D341Med (cell line): ENCODE measurements around the gene PPP1R27.
A peak's percentile ranks its signal among the peaks of the same experiment; 100 is the strongest.

Source experiments
- DNase-seq: peaks from one replicate; pipeline ENCODE4 v3.0.0; 2012; ENCODE audit warnings: low spot score

The PPP1R27 gene, protein sequence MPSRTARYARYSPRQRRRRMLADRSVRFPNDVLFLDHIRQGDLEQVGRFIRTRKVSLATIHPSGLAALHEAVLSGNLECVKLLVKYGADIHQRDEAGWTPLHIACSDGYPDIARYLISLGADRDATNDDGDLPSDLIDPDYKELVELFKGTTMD

DNA sequence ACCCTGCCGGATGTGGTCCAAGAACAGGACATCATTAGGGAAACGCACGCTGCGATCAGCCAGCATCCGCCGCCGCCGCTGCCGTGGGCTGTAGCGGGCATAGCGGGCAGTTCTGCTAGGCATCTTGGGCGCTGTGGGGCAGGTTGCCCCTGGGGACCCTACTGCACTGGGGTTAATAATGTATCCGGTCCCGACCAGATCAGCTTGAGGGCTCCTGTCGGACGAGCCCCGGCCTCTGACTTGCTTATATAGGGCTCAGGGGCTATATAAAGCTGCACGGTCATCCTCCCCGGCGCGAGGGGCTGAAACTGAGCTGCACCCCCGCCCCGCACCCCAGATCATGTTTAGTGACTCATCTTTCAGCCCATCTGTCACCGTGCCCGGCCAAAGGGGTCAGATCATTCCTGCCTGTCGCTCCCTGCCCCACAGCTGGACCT is at the start of gene PPP1R27:
Gene PPP1R27, minus strand, starts transcription at position 220 of the 437 bp plus-strand sequence. Its CDS starts 97 bp downstream, at position 123.
- no peak for DNase-seq

DNA sequence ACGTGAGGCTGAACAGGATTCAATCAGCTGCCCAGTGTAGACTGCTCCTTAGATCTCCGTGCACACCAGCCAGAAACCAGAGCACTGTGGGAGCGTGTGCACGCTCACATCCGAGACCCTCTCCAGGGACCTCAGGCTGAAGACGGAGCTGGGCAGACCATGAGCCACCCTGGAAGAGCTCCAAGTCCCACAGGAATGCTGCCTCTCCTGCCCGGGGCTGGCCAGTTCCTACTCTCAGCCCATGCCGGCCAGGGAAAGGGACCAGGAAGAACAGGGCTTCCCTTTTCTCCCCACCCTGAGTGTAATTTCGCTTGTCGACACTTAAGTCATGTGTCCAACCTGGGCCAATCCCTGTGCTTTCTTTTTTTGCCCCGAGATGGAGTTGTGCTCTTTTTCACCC is 49.7 kb upstream of the PPP1R27 start:
- DNase-seq: peak; percentile 36

DNA sequence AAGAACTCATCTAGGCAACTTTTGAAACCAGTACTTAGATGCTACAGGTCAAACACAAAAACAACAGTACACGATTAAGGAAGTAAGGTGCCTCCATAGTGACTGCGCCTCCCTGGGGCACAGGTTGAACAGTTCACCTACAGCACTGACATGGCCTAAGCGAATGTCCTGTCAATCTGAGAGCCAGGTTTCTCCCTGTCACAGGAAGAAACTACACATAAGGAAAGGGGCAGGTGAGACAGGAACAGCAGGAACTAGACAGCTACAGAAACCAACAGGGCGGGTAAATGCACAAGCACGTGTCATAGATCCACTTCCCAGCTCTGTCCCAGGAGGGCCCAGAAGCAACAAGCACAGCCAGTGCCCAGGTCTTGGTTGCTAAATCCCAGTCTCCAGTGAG is 44.3 kb upstream of the PPP1R27 start:
- DNase-seq: no peak

DNA sequence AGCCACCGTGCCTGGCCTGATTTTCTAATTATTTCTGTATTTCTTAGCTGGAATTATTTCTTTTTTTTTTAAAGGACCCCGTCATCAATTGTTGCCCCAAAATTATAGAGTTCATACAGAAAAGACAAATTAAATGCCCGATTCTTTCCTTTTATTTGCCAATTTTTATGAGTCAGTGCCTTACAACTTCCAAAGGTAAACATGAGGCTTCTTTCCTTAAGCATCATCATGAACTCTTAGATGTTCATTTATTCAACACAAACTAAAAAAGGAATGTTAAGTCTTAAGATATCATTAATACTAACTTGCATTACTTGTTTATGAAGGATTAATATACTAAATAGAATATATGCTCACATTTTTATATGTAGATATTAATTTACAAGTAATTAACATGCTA is 43.4 kb upstream of the PPP1R27 start:
- DNase-seq: no peak

DNA sequence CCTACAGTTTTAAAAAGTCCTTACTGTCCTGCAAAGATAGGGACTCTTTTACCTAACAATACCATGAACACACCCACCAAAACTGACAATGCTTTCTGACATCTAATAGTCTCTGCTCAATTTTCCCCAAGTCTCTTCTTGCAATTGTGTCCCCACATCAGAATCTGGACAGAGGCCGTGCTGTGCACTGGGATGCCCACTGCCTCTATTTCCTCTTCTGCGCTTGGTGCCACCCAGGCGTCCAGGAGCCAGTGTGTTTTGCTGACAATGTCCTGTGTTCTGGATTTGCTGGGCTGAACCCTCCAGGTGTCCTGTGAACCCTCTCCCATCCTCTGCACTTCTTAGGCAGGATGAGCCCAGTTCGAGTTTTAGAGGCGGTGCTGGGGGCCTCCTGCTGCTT is 42.7 kb upstream of the PPP1R27 start:
- no peak for DNase-seq

DNA sequence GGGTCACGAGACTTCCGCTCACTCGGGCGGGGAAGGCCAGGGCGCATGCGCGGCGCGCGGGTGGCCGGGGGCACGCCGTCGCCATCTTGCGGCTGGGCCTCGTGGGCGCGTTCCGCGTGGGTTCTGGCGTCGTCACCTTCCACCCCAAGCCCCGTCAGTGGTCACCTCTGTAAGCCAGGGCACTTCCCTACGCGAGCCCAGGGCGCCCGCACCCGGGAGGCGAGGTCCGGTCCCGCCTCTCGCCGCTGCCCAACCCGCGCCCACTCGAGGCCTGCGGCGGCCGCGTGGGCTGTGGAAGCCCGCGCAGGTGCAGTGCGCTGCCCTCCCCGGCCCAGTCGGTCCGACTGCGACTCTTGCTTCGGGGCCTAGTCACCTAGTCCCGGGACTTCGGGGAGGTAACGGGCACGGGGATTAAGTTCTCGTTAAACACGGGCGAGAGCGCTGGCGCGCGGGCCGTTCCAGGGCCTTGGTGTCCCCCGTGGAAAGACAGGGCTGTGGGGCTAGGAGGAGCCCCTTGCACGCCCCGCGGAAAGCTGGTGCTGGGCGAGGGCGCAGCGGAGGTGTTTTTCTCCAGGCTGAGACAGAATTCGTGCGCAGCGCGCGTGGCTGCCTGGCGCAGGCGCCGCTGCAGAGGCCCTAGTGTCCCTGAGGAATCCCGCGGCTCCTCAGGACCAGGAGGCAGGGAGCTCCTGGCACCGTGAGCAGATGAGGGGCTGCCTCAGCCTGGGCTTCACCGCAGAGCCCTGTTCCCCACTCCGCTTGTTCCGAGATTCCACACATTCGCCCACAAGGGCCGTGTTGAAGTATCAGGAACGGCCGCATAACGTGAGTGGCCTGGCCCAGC is 36.8 kb upstream of the PPP1R27 start:
- DNase-seq: peak; percentile 100

DNA sequence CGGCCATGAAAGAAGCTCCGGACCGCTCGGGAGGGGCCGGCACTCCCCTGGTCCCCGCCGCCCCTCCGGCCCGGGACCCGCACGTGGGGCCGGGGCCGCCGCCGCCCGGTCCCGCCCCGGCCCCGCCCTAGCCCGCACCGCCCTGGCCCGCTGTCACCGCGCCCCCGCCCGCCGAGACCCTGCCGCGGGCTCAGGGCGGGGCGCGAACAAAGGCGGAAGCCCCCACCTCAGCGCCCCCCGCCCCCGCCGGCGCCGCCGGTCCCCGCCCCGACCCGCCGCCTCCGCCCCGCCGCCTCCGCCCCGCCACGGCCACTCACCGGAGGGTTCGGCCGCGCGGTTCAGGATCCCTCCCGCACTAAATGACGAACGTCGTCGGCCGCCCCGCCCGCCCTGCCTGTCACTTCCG is 36.1 kb upstream of the PPP1R27 start, which contains the start of gene ARHGDIA:
Gene ARHGDIA, minus strand, starts transcription at position 357 of the 406 bp plus-strand sequence. CDS start 1,407 bp downstream, outside the sequence.
- no peak for DNase-seq

DNA sequence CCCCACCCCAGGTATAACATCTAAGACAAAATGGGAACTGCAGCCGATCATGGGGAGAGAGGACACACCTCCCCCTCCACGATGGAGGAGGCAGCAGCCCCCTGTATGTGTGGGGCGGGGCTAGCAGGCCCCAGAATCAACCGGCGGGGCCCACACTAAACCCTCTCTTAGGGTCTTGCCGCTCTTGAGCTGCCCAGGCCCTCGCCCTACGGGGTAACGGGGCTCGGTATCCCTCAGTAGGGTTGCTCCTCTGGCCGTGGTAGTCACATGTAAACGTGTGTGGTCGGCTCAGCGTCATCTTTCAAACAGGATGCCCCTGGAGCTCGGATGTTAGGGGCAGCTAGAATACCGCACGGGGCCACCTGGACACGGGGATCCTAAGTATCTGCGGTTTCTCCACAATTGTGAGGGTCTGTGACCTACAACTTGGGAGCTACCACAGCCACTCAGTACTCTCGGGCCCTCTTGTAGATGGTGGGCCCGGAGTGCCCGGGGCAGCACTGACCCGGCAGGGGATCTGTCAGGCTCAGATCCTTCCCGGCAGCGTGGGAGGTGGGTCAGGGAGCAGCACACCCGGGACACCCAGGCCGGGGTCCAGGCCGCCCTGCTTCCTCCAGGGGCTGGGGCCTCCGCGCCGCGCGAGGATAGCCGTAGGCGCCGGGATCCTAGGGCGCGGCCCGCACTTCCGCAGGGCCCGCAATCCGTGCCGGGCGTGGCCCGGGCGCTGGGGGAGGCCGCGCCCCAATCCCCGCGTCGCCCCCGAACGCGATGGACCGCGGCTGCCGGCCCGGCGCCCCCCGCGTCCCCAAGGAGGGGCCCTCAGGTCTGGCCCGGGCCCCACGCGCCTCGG is 35.5 kb upstream of the PPP1R27 start:
- DNase-seq: no peak

DNA sequence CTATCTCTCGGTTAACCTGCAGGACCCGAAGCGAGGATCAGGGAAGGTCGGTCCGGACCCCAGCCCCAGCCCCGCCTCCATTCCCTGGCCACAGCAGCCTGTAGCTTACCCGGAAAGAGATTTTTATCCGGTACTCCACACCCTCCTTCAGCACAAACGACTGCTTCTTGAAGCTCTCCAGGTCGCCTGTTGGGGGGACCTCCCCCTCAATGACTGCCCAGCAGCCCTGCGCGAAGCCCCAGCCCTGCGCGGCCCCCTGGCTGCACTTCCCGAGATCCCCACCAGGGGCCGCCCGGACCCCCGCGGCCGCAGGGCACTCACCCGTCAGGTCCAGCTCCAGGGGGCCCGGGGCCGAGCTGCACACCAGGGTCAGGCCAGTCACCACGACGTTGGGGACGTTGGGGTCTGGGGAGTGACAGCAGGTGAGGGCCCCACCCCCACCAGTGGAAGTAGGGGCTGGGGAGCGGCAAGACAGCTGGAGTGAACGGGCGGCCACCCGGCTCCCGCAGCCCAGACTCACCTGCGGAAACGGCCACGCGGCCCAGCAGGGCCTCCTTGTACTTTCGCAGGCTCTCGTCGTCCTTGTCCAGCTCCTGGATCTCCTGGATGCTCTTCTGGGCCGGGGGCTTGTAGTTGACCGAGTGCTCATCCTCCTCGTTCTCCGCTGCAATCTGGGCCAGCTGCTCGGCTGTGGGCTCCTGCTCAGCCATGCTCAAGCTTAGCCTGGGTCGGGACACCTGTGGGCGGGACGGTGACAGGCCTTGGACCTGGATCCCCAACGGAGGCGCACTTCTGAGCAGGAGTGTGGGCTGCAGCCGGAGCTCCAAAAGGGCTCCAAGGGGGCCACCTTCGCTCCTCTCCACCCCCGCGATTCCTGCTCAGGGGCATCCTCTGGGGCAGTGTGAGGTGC is 34.6 kb upstream of the PPP1R27 start:
- peak; percentile 91 for DNase-seq

DNA sequence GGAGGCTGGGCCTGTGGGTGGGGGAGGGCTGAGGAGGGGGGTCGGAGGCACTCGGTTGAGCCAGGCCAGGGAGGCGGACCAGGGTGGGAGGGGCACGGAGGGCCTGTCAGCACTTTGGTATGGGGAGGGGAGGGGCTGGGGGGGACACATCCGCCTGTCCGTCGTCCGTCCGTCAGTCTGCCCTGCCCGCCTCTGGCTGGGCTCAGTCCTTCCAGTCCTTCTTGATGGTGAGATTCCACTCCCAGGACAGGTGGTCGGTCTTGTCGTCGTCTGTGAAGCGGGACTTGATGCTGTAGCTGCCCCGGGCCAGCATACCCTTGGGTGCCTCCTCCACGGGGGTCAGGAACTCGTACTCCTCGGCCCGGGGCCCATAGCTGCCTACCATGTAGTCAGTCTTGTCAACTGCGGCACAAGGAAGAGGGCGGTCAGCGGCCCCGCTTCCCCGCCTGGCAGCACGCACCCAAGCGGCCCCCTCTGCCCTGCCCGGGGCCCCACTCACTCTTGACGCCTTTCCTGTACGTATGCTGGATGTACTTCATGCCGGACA is 33.9 kb upstream of the PPP1R27 start:
- DNase-seq: peak; percentile 57

DNA sequence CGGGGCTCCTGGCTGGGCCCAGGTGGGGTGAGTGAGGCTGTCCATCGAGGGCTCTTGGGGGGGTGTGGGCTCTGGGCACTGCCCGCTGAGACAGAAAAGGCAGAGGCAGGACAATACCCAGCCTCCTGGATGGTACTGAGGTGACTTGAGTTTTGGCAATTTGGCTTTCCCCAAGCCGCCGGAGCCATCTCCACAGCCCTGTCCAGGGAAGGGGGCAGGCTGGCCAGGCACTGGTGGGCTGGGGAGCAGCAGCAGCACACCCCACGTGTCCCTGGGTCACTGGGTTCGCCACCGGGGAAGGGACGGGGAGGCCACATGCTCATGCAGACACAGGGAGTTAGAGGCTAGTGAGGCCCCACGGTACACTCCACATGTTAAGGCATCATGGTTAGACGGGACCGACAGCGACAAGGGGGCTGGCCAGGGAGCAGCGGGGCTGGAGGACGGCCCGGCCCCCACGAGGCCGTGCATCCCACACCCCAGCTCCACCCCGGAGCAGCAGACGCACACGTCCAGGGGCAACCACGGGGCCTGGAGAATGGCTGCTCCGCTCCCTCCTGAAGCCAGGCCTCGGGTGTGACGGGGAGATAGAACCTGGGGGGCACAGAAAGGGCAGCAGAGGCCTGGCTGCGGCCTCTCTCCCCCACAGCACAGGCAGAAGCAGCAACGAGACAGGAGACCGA is 33.3 kb upstream of the PPP1R27 start:
- DNase-seq: peak; percentile 40

DNA sequence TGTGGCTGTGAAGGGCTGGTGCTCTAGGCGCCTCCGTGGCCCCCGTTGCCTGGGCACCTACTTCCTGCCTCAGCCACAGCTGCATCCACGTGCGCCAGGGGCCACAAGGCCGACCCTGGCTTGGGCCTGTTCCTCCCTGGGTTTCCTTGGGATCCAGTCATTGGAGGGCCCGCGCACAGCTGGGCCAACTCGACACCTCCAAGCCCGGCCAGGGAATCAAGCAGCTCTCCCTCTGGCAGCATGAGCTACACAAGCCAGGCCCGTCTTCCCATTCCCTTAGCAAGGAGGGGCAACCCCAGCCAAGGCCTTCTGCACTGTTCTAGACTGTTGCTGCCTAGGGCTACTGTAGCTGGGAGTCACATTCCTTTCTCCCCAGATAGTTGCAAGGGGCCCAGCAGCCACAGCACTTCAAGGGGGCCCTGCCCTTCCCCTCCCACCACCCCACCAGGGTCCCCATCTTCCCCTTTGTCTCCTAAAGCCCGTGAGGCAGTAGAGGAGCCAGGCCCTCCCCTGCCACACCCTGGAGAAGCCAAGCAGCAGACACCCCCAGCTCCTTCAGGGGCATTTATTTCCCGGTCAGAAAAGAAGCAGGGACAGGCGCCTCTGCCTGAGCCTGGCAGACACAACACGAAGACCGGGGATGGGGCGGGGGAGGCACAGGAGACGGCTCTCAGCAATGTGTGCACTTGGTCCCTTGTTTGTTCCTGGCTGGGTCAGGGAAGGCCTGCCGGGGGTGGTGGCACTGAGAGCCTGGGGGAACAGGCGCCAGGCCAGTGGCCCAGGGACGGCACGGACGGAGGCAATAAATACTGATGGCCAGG is 32.5 kb upstream of the PPP1R27 start:
- peak; percentile 46 for DNase-seq

DNA sequence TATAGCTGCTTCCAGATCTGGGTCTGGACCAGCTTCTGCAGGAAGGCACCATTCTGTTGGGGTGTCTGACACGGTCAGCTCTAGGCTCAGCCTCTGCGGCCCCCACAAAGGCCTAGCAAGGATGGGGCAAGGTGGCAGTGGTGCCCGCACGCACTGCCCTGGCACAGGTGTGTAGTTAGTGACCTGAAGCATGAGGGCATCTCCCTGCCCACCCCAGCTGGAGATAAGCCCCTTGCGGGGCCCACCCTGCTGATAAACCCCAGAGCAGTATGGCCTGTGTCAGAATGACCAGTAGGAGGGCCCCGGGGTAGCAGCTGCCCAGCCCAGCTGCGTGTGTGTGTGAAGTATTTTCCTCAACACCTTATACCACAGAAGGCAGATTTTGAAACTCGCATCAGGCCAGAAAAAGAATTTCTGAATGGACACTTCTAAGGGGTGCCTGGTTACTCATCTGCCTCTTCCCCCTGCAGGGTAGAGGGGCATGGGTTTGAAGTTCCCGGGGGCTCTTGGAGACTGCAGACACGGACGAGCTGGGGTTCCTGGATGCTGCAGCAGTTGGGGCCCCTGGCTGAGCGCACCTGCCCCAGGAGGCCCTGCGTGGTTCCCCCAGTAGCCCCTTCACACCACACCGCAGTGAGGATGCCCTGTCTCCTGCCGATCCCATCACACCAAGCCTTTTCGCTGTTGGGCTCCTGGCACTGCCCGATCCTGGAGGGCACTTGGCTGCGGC is 31.8 kb upstream of the PPP1R27 start:
- DNase-seq: peak; percentile 31

DNA sequence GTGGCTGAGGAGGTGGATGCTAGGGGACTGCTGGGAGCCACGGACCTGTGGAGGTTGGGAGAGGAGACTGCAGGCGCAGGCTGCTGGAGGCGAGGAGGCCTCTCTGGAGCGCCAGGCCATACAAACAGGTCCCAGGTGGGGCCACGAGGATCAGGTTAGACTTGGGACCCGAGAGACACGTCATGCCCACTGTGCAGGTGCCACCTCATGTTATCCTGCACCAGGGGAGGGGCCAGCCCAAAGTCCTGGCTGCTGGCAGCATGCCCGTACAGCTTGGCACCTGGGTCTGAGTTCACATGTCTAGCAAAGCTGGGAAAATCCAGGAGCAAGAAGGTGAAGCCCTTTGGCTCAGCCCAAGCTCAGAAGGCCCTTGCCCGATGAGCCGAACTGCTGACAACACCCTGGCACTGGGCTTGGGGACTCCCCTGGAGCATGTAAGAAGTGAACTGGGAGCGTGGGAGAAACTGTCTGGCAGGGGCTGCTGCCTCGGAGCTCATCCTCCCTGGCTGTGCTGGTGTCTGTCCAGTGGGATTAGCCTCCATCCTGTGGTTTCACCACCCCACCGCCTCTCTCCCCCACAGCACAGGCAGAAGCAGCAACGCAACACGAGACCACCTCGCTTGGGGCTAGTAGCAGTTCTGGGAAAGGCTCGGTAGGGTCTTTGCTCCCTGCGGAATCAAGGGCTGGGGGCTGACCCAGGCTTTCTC is 31.0 kb upstream of the PPP1R27 start:
- DNase-seq: peak; percentile 31

DNA sequence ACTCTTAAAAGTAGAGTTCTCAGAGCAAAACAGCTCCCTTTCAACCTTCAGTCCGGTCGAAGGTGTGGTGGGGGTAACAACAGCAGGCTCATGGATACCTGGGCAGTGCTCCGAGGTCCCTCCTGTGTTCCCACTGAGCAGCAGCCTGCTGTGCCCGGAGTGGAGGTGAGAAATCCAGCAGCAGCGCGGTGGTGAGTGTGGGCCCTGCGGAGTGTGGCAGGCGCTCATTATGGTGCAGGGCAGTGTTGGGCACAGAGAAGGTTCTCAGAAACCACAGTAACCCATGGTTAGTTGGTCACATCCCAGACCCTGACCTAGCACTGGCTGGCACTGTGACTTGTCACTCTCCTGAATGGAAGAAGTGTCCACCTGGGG is 30.5 kb upstream of the PPP1R27 start:
- peak; percentile 30 for DNase-seq

DNA sequence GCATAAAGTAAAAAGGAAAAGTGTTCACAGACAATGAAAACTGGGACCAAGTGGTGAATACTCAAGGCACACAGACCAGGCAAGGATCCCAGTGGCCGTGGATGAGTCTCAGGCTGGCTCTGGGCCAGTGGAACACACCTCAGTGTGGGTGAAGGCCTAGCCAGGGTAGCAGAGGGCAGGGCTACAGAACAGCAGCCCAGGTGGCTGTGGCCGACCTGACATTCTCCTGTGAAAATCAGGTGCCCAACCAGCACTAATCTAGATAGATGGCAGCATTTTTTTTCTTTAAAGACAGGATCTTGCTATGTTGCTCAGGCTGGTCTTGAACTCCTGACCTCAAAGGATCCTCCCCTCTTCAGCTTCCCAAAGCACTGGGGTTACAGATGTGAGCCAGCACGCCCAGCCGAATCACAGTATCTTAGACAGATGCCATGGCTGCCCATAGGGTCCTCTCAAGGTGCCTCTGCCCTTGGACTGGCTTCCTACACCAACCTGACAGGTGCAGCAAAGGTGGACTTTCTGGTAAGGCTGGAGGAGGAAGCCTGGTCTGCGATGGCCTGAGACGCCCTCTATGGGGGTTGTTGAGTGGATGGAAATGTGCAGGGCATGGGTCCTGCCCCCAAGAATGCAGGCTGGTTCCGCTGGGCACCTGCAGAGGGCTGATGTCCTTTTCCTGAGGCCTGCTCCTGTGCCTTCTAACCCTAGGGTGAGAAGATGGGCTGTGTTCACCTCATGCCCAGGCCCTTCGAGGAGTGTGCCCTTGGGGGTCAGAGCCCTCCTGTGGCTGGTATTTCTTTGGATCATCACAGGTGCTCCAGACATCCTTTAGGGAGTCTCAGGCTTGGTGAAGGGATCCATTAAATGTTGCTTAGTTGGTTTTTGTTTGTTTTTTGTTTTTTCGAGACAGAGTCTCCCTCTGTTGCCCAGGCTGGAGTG is 29.3 kb upstream of the PPP1R27 start:
- no peak for DNase-seq

DNA sequence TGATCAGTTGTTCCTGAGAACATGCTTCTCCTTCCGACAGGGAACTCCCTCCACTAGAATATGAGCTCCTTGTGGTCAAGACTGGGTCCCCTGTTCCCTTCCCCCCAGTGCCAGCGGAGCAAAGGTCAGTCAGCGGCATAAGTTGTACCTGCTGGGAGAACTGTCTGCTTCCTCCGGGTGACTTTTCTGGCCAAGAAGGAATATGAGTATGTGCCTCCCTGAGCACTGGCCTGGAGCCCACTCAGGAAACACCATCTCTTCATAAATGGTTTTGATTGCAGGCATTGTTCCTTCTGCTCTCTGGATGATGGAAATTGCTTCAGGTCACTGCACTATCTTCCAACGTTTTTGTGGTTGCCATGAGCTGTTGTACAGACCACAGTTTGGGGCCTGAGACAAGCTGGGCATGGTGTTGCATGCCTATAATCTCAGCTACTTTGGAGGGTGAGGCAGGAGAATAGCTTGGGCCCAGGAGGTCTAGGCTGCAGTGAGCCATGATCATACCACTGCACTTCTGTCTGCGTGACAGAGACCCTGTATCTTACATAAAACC is 28.3 kb upstream of the PPP1R27 start:
- no peak for DNase-seq
